ENCODE results near the gene NIPAL3. TPM values are rescaled to one million over a fixed set of nuclear protein-coding genes. Genes with fewer than 3 reads are reported as not detected.

The NIPAL3 gene
- total RNA-seq, 1 experiment from 2014 or later = 40.8 TPM

GRCh38 chr1:24450316-24450715 is 34.7 kb downstream of the NIPAL3 start:
- Histone ChIP-seq H3K9me3 (ENCODE audit: low read length) (no peaks in the 10 kb centered on the region), H3K9ac (ENCODE audit: low read length) (no peak overlapping the region), H3K27ac (ENCODE audit: low read length) (no peak overlapping the region), H2AFZ (ENCODE audit: low read length) (no peak overlapping the region), H3K36me3 (ENCODE audit: insufficient read depth, low read length) (peaks cover 11% of the 10 kb centered on the region; the same call in 1 of the 2 replicates), H3K4me2 (ENCODE audit: low read depth, low read length, poor library complexity, severe bottlenecking) (no peak overlapping the region), H3K9me2 (replicated peaks; ENCODE audit: insufficient read depth, low read length) (no peaks in the 10 kb centered on the region), H3K4me1 (ENCODE audit: low read length) (no peaks in the 10 kb centered on the region), H3K27me3 (ENCODE audit: low read length) (no peaks in the 10 kb centered on the region), H3K79me2 (ENCODE audit: low read length) (no peaks in the 10 kb centered on the region), H3K4me3 (ENCODE audit: low read length) (no peak overlapping the region), H4K20me1 (ENCODE audit: insufficient read depth, low read depth, low read length) (no peaks in the 10 kb centered on the region)
- no peak for DNase-seq

- Histone ChIP-seq H3K9me3 (ENCODE audit: low read length) (no peaks in the 10 kb centered on the region), H3K79me2 (ENCODE audit: low read length) (no peaks in the 10 kb centered on the region), H3K4me2 (ENCODE audit: low read depth, low read length, poor library complexity, severe bottlenecking) (no peak overlapping the region), H3K4me1 (ENCODE audit: low read length) (no peaks in the 10 kb centered on the region), H3K27ac (ENCODE audit: low read length) (no peak overlapping the region), H4K20me1 (ENCODE audit: insufficient read depth, low read depth, low read length) (no peaks in the 10 kb centered on the region), H2AFZ (ENCODE audit: low read length) (no peak overlapping the region), H3K4me3 (ENCODE audit: low read length) (no peak overlapping the region), H3K9ac (ENCODE audit: low read length) (no peak overlapping the region), H3K27me3 (ENCODE audit: low read length) (no peaks in the 10 kb centered on the region), H3K9me2 (replicated peaks; ENCODE audit: insufficient read depth, low read length) (no peaks in the 10 kb centered on the region), H3K36me3 (ENCODE audit: insufficient read depth, low read length) (peaks cover 8% of the 10 kb centered on the region; the same call in 1 of the 2 replicates)
- no peak for DNase-seq
Measured at GRCh38 chr1:24450857-24451397, 35.3 kb downstream of the NIPAL3 start.

- Histone ChIP-seq H4K20me1 (ENCODE audit: insufficient read depth, low read depth, low read length) (no peaks in the 10 kb centered on the region), H3K4me1 (ENCODE audit: low read length) (no peaks in the 10 kb centered on the region), H3K27me3 (ENCODE audit: low read length) (no peaks in the 10 kb centered on the region), H2AFZ (ENCODE audit: low read length) (no peak overlapping the region), H3K4me3 (ENCODE audit: low read length) (no peak overlapping the region), H3K79me2 (ENCODE audit: low read length) (no peaks in the 10 kb centered on the region), H3K9me2 (replicated peaks; ENCODE audit: insufficient read depth, low read length) (no peaks in the 10 kb centered on the region), H3K9me3 (ENCODE audit: low read length) (no peaks in the 10 kb centered on the region), H3K4me2 (ENCODE audit: low read depth, low read length, poor library complexity, severe bottlenecking) (no peak overlapping the region), H3K27ac (ENCODE audit: low read length) (no peak overlapping the region), H3K9ac (ENCODE audit: low read length) (no peak overlapping the region), H3K36me3 (ENCODE audit: insufficient read depth, low read length) (0 out of 2 replicates have a peak, but pooled peaks cover 4% of the 10 kb centered on the region)
- no peak for DNase-seq
Measured at GRCh38 chr1:24451746-24452145, 36.1 kb downstream of the NIPAL3 start.

- H3K79me2 ChIP-seq (ENCODE audit: low read length) = no peaks in the 10 kb centered on the region
- H3K4me1 ChIP-seq (ENCODE audit: low read length) = no peaks in the 10 kb centered on the region
- no peak overlapping the region for H3K4me3 ChIP-seq (ENCODE audit: low read length)
- DNase-seq = no peak
- no peak overlapping the region for H3K4me2 ChIP-seq (ENCODE audit: low read depth, low read length, poor library complexity, severe bottlenecking)
- no peaks in the 10 kb centered on the region for H3K27me3 ChIP-seq (ENCODE audit: low read length)
- H3K9ac ChIP-seq (ENCODE audit: low read length) = no peak overlapping the region
- H2AFZ ChIP-seq (ENCODE audit: low read length) = no peak overlapping the region
- no peaks in the 10 kb centered on the region for H3K9me2 ChIP-seq (replicated peaks; ENCODE audit: insufficient read depth, low read length)
- no peak overlapping the region for H3K27ac ChIP-seq (ENCODE audit: low read length)
- no peaks in the 10 kb centered on the region for H4K20me1 ChIP-seq (ENCODE audit: insufficient read depth, low read depth, low read length)
- peaks cover 9% of the 10 kb centered on the region; the same call in 1 of the 2 replicates for H3K36me3 ChIP-seq (ENCODE audit: insufficient read depth, low read length)
- H3K9me3 ChIP-seq (ENCODE audit: low read length) = no peaks in the 10 kb centered on the region
Measured at GRCh38 chr1:24452922-24453485, 37.4 kb downstream of the NIPAL3 start.

GRCh38 chr1:24454673-24455072 is 39.1 kb downstream of the NIPAL3 start:
- peaks cover 13% of the 10 kb centered on the region for H3K36me3 ChIP-seq (ENCODE audit: insufficient read depth, low read length)
- no peak overlapping the region for H3K4me2 ChIP-seq (ENCODE audit: low read depth, low read length, poor library complexity, severe bottlenecking)
- H3K79me2 ChIP-seq (ENCODE audit: low read length) = no peaks in the 10 kb centered on the region
- H4K20me1 ChIP-seq (ENCODE audit: insufficient read depth, low read depth, low read length) = no peaks in the 10 kb centered on the region
- H3K4me3 ChIP-seq (ENCODE audit: low read length) = no peak overlapping the region
- H3K4me1 ChIP-seq (ENCODE audit: low read length) = no peaks in the 10 kb centered on the region
- H2AFZ ChIP-seq (ENCODE audit: low read length) = no peak overlapping the region
- H3K9me2 ChIP-seq (replicated peaks; ENCODE audit: insufficient read depth, low read length) = no peaks in the 10 kb centered on the region
- no peaks in the 10 kb centered on the region for H3K27me3 ChIP-seq (ENCODE audit: low read length)
- H3K9me3 ChIP-seq (ENCODE audit: low read length) = no peaks in the 10 kb centered on the region
- no peak overlapping the region for H3K9ac ChIP-seq (ENCODE audit: low read length)
- H3K27ac ChIP-seq (ENCODE audit: low read length) = no peak overlapping the region
- DNase-seq = no peak

- no peak overlapping the region for H3K4me2 ChIP-seq (ENCODE audit: low read depth, low read length, poor library complexity, severe bottlenecking)
- no peak overlapping the region for H3K4me3 ChIP-seq (ENCODE audit: low read length)
- no peaks in the 10 kb centered on the region for H3K27me3 ChIP-seq (ENCODE audit: low read length)
- H3K9me3 ChIP-seq (ENCODE audit: low read length) = no peaks in the 10 kb centered on the region
- no peaks in the 10 kb centered on the region for H3K9me2 ChIP-seq (replicated peaks; ENCODE audit: insufficient read depth, low read length)
- no peak overlapping the region for H3K9ac ChIP-seq (ENCODE audit: low read length)
- H3K36me3 ChIP-seq (ENCODE audit: insufficient read depth, low read length) = peaks cover 19% of the 10 kb centered on the region
- no peak overlapping the region for H2AFZ ChIP-seq (ENCODE audit: low read length)
- no peaks in the 10 kb centered on the region for H3K4me1 ChIP-seq (ENCODE audit: low read length)
- H3K79me2 ChIP-seq (ENCODE audit: low read length) = no peaks in the 10 kb centered on the region
- H4K20me1 ChIP-seq (ENCODE audit: insufficient read depth, low read depth, low read length) = no peaks in the 10 kb centered on the region
- no peak for DNase-seq
- no peak overlapping the region for H3K27ac ChIP-seq (ENCODE audit: low read length)
Measured at GRCh38 chr1:24455272-24455671, 39.7 kb downstream of the NIPAL3 start.

GRCh38 chr1:24457866-24458265 is 42.3 kb downstream of the NIPAL3 start:
- no peaks in the 10 kb centered on the region for H3K9me2 ChIP-seq (replicated peaks; ENCODE audit: insufficient read depth, low read length)
- DNase-seq = no peak
- H3K9me3 ChIP-seq (ENCODE audit: low read length) = no peaks in the 10 kb centered on the region
- H3K27ac ChIP-seq (ENCODE audit: low read length) = no peak overlapping the region
- H3K27me3 ChIP-seq (ENCODE audit: low read length) = no peaks in the 10 kb centered on the region
- H4K20me1 ChIP-seq (ENCODE audit: insufficient read depth, low read depth, low read length) = no peaks in the 10 kb centered on the region
- no peak overlapping the region for H3K9ac ChIP-seq (ENCODE audit: low read length)
- H2AFZ ChIP-seq (ENCODE audit: low read length) = no peak overlapping the region
- H3K4me1 ChIP-seq (ENCODE audit: low read length) = no peaks in the 10 kb centered on the region
- peaks cover 26% of the 10 kb centered on the region for H3K36me3 ChIP-seq (ENCODE audit: insufficient read depth, low read length)
- no peaks in the 10 kb centered on the region for H3K79me2 ChIP-seq (ENCODE audit: low read length)
- no peak overlapping the region for H3K4me3 ChIP-seq (ENCODE audit: low read length)
- H3K4me2 ChIP-seq (ENCODE audit: low read depth, low read length, poor library complexity, severe bottlenecking) = no peak overlapping the region

- Histone ChIP-seq H3K79me2 (ENCODE audit: low read length) (no peaks in the 10 kb centered on the region), H3K4me2 (ENCODE audit: low read depth, low read length, poor library complexity, severe bottlenecking) (no peak overlapping the region), H3K36me3 (ENCODE audit: insufficient read depth, low read length) (peaks cover 26% of the 10 kb centered on the region), H3K4me3 (ENCODE audit: low read length) (no peak overlapping the region), H3K9ac (ENCODE audit: low read length) (no peak overlapping the region), H3K9me3 (ENCODE audit: low read length) (no peaks in the 10 kb centered on the region), H3K27ac (ENCODE audit: low read length) (no peak overlapping the region), H4K20me1 (ENCODE audit: insufficient read depth, low read depth, low read length) (no peaks in the 10 kb centered on the region), H2AFZ (ENCODE audit: low read length) (no peak overlapping the region), H3K4me1 (ENCODE audit: low read length) (no peaks in the 10 kb centered on the region), H3K27me3 (ENCODE audit: low read length) (no peaks in the 10 kb centered on the region), H3K9me2 (replicated peaks; ENCODE audit: insufficient read depth, low read length) (no peaks in the 10 kb centered on the region)
- DNase-seq = no peak
Measured at GRCh38 chr1:24459551-24460266, 44.1 kb downstream of the NIPAL3 start.

Data from Karpas-422 (cell line).